GM12892 (cell line): ENCODE data around the gene NTHL1.

ENCODE experiments used
- POLR2A ChIP-seq: IDR thresholded peaks from 2 replicates; pipeline ENCODE4 v1.6.1; 2011; ENCODE audit warnings: low read depth, low read length, control low read depth
- TAF1 ChIP-seq: IDR thresholded peaks from 2 replicates; pipeline ENCODE4 v1.6.1; 2011; ENCODE audit warnings: low read depth, mild to moderate bottlenecking, control low read depth, low read length, borderline replicate concordance

- TF ChIP-seq TAF1 (no peak), POLR2A (no peak)
Measured at GRCh38 chr16:2053897-2054296, 6.3 kb upstream of the NTHL1 start.
